Hippocampal formation (tissue), 2 donors: ENCODE measurements around the gene ERCC4.
"Not testable (repeated sequence)": the region's sequence is repeated elsewhere in the genome, so short reads cannot be mapped to it uniquely, and the experiment has no call there.

Experiments used
- DNase-seq, 2 donors: peaks; one replicate each; lab custom pipeline; 2025; lab: John Stamatoyannopoulos, UW

Gene ERCC4

GRCh38 chr16:13919683-13920509 is at the start of gene ERCC4:
Gene ERCC4, plus strand, starts transcription at chr16:13920154. Its CDS starts 12 bp downstream, at chr16:13920166.
- DNase-seq, result peak; percentile 97 to 98

- peak; percentile 0 to 6 for DNase-seq
Measured at GRCh38 chr16:13873835-13874438, 46.0 kb upstream of the ERCC4 start.

GRCh38 chr16:13875614-13876284 is 44.2 kb upstream of the ERCC4 start:
- no peak for DNase-seq

GRCh38 chr16:13883276-13883675 is 36.7 kb upstream of the ERCC4 start:
- no peak for DNase-seq

- no peak for DNase-seq
Measured at GRCh38 chr16:13883881-13884280, 36.1 kb upstream of the ERCC4 start.

GRCh38 chr16:13885700-13886099 is 34.3 kb upstream of the ERCC4 start:
- DNase-seq, result no peak

- no peak for DNase-seq
Measured at GRCh38 chr16:13886608-13887007, 33.3 kb upstream of the ERCC4 start.

- DNase-seq, result not testable (repeated sequence)
Measured at GRCh38 chr16:13889323-13889722, 30.6 kb upstream of the ERCC4 start.

GRCh38 chr16:13892301-13892700 is 27.7 kb upstream of the ERCC4 start:
- no peak for DNase-seq

- DNase-seq, result no peak
Measured at GRCh38 chr16:13895516-13895915, 24.4 kb upstream of the ERCC4 start.

- DNase-seq, result no peak
Measured at GRCh38 chr16:13896543-13897182, 23.3 kb upstream of the ERCC4 start.

- no peak for DNase-seq
Measured at GRCh38 chr16:13897806-13898205, 22.1 kb upstream of the ERCC4 start.

GRCh38 chr16:13898233-13898632 is 21.7 kb upstream of the ERCC4 start:
- DNase-seq, result no peak

- no peak for DNase-seq
Measured at GRCh38 chr16:13902052-13902451, 17.9 kb upstream of the ERCC4 start.

GRCh38 chr16:13902677-13903076 is 17.3 kb upstream of the ERCC4 start:
- no peak for DNase-seq

GRCh38 chr16:13904179-13904691 is 15.7 kb upstream of the ERCC4 start:
- DNase-seq, result no peak

- not testable (repeated sequence) for DNase-seq
Measured at GRCh38 chr16:13904822-13905221, 15.1 kb upstream of the ERCC4 start.

- no peak for DNase-seq
Measured at GRCh38 chr16:13906168-13907089, 13.5 kb upstream of the ERCC4 start.

GRCh38 chr16:13907431-13907830 is 12.5 kb upstream of the ERCC4 start:
- no peak for DNase-seq

- no peak for DNase-seq
Measured at GRCh38 chr16:13909069-13909468, 10.9 kb upstream of the ERCC4 start.

GRCh38 chr16:13909872-13910303 is 10.1 kb upstream of the ERCC4 start:
- DNase-seq, result peak; percentile 28 to 54
